ENCODE data around the gene FBXO36. TPM values are rescaled to one million over a fixed set of nuclear protein-coding genes. Genes with fewer than 3 reads are reported as not detected.

Gene FBXO36
- total and polyA plus RNA-seq, 2 experiments from 2014 or later = 5.8 to 7.6 TPM

DNA sequence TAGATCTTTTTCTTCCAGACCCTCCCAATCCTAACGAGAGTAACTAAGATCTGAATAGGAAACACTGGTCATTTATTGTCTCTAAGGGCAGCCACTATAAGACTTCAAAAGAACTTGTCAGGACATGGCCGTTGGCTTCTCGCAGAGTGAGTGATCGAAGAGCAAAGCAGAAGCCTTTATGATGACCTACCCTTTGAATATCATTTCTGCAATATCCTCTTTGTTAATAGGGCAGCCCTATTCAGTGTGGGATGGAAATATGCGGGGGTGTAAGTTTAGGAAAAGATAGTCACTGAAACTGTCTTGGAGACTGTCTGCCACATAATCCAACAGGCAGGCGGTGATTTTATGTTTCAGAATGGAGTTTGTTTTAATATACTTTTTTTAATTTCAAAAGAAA, 70.9 kb downstream of the FBXO36 start:
- no peaks in the 10 kb centered on the region for H4K20me1 ChIP-seq (replicated peaks; ENCODE audit: insufficient read depth)
- no peaks in the 10 kb centered on the region for H3F3A ChIP-seq (replicated peaks; ENCODE audit: low read depth)
- no peaks in the 10 kb centered on the region for H3K36me3 ChIP-seq (ENCODE audit: insufficient read depth)
- TF ChIP-seq NANOG (IDR thresholded peaks at IDR 0.05; ENCODE audit: borderline replicate concordance) (no peak), POLR2AphosphoS5 (IDR thresholded peaks at IDR 0.05; ENCODE audit: low read depth) (no peak), JUNB (IDR thresholded peaks at IDR 0.05; ENCODE audit: unreplicated experiment) (no peak), CREB1 (CRISPR knock-in tag; IDR thresholded peaks at IDR 0.05; ENCODE audit: low read depth) (no peak), EZH2 (IDR thresholded peaks at IDR 0.05; ENCODE audit: low read depth, unreplicated experiment) (no peak), ZNF114 (CRISPR knock-in tag; IDR thresholded peaks at IDR 0.05) (no peak), STAT1 (IDR thresholded peaks at IDR 0.05; ENCODE audit: unreplicated experiment) (no peak), EZH2phosphoT487 (IDR thresholded peaks at IDR 0.05; ENCODE audit: unreplicated experiment) (no peak), ZNF331 (CRISPR knock-in tag; IDR thresholded peaks at IDR 0.05; ENCODE audit: low read depth) (no peak)
- TF ChIP-seq, protein P1, sequence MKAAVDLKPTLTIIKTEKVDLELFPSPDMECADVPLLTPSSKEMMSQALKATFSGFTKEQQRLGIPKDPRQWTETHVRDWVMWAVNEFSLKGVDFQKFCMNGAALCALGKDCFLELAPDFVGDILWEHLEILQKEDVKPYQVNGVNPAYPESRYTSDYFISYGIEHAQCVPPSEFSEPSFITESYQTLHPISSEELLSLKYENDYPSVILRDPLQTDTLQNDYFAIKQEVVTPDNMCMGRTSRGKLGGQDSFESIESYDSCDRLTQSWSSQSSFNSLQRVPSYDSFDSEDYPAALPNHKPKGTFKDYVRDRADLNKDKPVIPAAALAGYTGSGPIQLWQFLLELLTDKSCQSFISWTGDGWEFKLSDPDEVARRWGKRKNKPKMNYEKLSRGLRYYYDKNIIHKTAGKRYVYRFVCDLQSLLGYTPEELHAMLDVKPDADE (IDR thresholded peaks at IDR 0.05) = no peak
- TF ChIP-seq, protein P2, sequence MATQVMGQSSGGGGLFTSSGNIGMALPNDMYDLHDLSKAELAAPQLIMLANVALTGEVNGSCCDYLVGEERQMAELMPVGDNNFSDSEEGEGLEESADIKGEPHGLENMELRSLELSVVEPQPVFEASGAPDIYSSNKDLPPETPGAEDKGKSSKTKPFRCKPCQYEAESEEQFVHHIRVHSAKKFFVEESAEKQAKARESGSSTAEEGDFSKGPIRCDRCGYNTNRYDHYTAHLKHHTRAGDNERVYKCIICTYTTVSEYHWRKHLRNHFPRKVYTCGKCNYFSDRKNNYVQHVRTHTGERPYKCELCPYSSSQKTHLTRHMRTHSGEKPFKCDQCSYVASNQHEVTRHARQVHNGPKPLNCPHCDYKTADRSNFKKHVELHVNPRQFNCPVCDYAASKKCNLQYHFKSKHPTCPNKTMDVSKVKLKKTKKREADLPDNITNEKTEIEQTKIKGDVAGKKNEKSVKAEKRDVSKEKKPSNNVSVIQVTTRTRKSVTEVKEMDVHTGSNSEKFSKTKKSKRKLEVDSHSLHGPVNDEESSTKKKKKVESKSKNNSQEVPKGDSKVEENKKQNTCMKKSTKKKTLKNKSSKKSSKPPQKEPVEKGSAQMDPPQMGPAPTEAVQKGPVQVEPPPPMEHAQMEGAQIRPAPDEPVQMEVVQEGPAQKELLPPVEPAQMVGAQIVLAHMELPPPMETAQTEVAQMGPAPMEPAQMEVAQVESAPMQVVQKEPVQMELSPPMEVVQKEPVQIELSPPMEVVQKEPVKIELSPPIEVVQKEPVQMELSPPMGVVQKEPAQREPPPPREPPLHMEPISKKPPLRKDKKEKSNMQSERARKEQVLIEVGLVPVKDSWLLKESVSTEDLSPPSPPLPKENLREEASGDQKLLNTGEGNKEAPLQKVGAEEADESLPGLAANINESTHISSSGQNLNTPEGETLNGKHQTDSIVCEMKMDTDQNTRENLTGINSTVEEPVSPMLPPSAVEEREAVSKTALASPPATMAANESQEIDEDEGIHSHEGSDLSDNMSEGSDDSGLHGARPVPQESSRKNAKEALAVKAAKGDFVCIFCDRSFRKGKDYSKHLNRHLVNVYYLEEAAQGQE (IDR thresholded peaks at IDR 0.05; ENCODE audit: unreplicated experiment) = no peak
- TF ChIP-seq, protein P3, sequence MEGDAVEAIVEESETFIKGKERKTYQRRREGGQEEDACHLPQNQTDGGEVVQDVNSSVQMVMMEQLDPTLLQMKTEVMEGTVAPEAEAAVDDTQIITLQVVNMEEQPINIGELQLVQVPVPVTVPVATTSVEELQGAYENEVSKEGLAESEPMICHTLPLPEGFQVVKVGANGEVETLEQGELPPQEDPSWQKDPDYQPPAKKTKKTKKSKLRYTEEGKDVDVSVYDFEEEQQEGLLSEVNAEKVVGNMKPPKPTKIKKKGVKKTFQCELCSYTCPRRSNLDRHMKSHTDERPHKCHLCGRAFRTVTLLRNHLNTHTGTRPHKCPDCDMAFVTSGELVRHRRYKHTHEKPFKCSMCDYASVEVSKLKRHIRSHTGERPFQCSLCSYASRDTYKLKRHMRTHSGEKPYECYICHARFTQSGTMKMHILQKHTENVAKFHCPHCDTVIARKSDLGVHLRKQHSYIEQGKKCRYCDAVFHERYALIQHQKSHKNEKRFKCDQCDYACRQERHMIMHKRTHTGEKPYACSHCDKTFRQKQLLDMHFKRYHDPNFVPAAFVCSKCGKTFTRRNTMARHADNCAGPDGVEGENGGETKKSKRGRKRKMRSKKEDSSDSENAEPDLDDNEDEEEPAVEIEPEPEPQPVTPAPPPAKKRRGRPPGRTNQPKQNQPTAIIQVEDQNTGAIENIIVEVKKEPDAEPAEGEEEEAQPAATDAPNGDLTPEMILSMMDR (conservative IDR thresholded peaks at IDR 0.05; ENCODE audit: low read depth in 2 of 2) = no peak
- TF ChIP-seq, protein P4, sequence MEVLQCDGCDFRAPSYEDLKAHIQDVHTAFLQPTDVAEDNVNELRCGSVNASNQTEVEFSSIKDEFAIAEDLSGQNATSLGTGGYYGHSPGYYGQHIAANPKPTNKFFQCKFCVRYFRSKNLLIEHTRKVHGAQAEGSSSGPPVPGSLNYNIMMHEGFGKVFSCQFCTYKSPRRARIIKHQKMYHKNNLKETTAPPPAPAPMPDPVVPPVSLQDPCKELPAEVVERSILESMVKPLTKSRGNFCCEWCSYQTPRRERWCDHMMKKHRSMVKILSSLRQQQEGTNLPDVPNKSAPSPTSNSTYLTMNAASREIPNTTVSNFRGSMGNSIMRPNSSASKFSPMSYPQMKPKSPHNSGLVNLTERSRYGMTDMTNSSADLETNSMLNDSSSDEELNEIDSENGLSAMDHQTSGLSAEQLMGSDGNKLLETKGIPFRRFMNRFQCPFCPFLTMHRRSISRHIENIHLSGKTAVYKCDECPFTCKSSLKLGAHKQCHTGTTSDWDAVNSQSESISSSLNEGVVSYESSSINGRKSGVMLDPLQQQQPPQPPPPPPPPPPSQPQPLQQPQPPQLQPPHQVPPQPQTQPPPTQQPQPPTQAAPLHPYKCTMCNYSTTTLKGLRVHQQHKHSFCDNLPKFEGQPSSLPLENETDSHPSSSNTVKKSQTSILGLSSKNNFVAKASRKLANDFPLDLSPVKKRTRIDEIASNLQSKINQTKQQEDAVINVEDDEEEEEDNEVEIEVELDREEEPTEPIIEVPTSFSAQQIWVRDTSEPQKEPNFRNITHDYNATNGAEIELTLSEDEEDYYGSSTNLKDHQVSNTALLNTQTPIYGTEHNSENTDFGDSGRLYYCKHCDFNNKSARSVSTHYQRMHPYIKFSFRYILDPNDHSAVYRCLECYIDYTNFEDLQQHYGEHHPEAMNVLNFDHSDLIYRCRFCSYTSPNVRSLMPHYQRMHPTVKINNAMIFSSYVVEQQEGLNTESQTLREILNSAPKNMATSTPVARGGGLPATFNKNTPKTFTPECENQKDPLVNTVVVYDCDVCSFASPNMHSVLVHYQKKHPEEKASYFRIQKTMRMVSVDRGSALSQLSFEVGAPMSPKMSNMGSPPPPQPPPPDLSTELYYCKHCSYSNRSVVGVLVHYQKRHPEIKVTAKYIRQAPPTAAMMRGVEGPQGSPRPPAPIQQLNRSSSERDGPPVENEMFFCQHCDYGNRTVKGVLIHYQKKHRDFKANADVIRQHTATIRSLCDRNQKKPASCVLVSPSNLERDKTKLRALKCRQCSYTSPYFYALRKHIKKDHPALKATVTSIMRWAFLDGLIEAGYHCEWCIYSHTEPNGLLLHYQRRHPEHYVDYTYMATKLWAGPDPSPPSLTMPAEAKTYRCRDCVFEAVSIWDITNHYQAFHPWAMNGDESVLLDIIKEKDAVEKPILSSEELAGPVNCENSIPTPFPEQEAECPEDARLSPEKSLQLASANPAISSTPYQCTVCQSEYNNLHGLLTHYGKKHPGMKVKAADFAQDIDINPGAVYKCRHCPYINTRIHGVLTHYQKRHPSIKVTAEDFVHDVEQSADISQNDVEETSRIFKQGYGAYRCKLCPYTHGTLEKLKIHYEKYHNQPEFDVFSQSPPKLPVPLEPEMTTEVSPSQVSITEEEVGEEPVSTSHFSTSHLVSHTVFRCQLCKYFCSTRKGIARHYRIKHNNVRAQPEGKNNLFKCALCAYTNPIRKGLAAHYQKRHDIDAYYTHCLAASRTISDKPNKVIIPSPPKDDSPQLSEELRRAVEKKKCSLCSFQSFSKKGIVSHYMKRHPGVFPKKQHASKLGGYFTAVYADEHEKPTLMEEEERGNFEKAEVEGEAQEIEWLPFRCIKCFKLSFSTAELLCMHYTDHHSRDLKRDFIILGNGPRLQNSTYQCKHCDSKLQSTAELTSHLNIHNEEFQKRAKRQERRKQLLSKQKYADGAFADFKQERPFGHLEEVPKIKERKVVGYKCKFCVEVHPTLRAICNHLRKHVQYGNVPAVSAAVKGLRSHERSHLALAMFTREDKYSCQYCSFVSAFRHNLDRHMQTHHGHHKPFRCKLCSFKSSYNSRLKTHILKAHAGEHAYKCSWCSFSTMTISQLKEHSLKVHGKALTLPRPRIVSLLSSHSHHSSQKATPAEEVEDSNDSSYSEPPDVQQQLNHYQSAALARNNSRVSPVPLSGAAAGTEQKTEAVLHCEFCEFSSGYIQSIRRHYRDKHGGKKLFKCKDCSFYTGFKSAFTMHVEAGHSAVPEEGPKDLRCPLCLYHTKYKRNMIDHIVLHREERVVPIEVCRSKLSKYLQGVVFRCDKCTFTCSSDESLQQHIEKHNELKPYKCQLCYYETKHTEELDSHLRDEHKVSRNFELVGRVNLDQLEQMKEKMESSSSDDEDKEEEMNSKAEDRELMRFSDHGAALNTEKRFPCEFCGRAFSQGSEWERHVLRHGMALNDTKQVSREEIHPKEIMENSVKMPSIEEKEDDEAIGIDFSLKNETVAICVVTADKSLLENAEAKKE (CRISPR knock-in tag; IDR thresholded peaks at IDR 0.05) = no peak
- peaks cover 3% of the 10 kb centered on the region; the same call in 2 of the 3 replicates for H3K36me3 Mint-ChIP-seq (ENCODE audit: low read depth)
- H3K4me3 ChIP-seq = no peak overlapping the region
- no peak for ATAC-seq
- no peaks in the 10 kb centered on the region for H3K4me1 Mint-ChIP-seq
- no peaks in the 10 kb centered on the region for H3K79me2 ChIP-seq (replicated peaks; ENCODE audit: insufficient read depth)
- no peaks in the 10 kb centered on the region for H3K4me1 ChIP-seq (ENCODE audit: insufficient read depth)
- no peak overlapping the region for H3K4me2 ChIP-seq
- no peaks in the 10 kb centered on the region for H3K9me3 Mint-ChIP-seq
- no peak overlapping the region for H3K27ac ChIP-seq (ENCODE audit: low read depth)
- no peak overlapping the region for H3K27ac Mint-ChIP-seq
- peaks cover 2% of the 10 kb centered on the region for H3K27me3 Mint-ChIP-seq (ENCODE audit: insufficient read depth, low read depth, poor library complexity)
- peaks cover 4% of the 10 kb centered on the region; the same call in 1 of the 2 replicates for H3K9me2 ChIP-seq (ENCODE audit: insufficient read depth)
- DNase-seq (ENCODE audit: low spot score) = no peak
- no peak overlapping the region for H3K4me3 Mint-ChIP-seq
- H3K27me3 ChIP-seq (ENCODE audit: insufficient read depth) = no peaks in the 10 kb centered on the region
- H2AFZ ChIP-seq = no peak overlapping the region
